ENCODE measurements around the gene USP10.

The USP10 gene

DNA sequence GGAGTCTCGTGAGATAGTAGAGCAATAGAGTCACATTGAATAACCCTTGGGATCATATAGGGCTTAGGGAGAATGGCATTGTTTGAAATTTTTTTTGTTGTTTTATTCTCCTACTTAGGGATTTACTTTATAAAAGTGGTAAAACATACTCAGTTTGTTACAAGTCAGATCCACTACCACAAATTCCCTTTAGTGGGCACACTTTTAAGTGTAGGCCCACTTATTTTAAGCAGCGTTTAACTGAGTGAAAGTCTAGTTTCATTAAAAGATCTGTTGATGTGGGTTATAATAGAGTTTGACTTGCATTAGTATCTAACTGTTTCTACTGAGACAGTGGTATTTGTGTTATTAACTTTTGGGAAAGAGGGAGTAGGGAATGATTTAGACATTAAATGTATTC is 49.3 kb downstream of the USP10 start:
- POLR2A ChIA-PET: no interaction called here
- Histone ChIP-seq H3K4me1 (ENCODE audit: control insufficient read depth, insufficient read depth, low read length) (no peaks in the 10 kb centered on the region; the same call in 1 of the 2 replicates), H3K27ac (ENCODE audit: extremely low read depth, low read depth, low read length) (no peak overlapping the region), H3K9me3 (ENCODE audit: control insufficient read depth, insufficient read depth, low read depth, low read length) (no peaks in the 10 kb centered on the region), H3K4me3 (ENCODE audit: low read depth, low read length) (no peak overlapping the region), H3K36me3 (ENCODE audit: control insufficient read depth in 2 of 2, insufficient read depth in 1 of 2, low read length in 2 of 2) (peaks cover 0 to 25% of the 10 kb centered on the region in 2 experiments; a peak in 2 of 3 replicates)
- no peak for TF ChIP-seq ZBTB1 (tag by site-specific recombination; IDR thresholded peaks at IDR 0.05)
- no peak for TF ChIP-seq ZNF394 (tag by site-specific recombination; IDR thresholded peaks at IDR 0.05; ENCODE audit: borderline replicate concordance)
- no peak for TF ChIP-seq KLF16 (tag by site-specific recombination; IDR thresholded peaks at IDR 0.05)
- no peak for TF ChIP-seq BCL11B (tag by site-specific recombination; IDR thresholded peaks at IDR 0.05; ENCODE audit: low read depth)
- TF ChIP-seq WT1 (tag by site-specific recombination; IDR thresholded peaks at IDR 0.05): no peak
- no peak for TF ChIP-seq ZNF302 (tag by site-specific recombination; IDR thresholded peaks at IDR 0.05; ENCODE audit: low read depth)
- CTCF ChIA-PET: interaction anchor here (0.7 to 3.7 kb wide), 3 partner anchors 11 to 222 kb away, joined by 3 to 49 read pairs (median 13); no protein-coding TSS in a partner anchor

DNA sequence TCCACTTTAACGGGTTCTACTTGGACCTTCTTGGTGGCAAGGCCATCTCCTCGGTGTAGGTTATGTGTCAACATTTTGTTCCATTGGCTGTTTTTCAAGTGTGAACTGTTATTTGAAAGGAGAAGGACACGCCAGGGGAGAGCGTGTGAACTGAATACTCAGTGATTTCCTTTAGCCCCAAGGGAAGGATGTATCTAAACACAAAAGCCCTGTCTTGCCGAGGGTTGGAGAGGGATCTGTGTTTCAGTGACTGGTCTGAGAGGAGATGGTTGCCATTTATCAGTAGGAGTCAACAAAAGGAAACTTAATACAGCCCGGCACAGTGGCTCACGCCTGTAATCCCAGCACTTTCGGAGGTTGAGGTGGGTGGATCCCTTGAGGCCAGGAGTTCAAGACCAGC is 50.0 kb downstream of the USP10 start:
- TF ChIP-seq ZNF658 (tag by site-specific recombination; IDR thresholded peaks at IDR 0.05): no peak
- ChIA-PET POLR2A (interaction anchor here (0.7 kb wide), 1 partner anchor 131 kb away, joined by 6 read pairs; no protein-coding TSS in a partner anchor), CTCF (interaction anchor here (0.6 to 6.8 kb wide), 5 partner anchors 11 to 222 kb away, joined by 3 to 111 read pairs (median 6); no protein-coding TSS in a partner anchor)
- no peaks in the 10 kb centered on the region for H3K9me3 ChIP-seq (ENCODE audit: control insufficient read depth, insufficient read depth, low read depth, low read length)
- peaks cover 0 to 20% of the 10 kb centered on the region in 2 experiments; a peak in 2 of 3 replicates for H3K36me3 ChIP-seq (ENCODE audit: control insufficient read depth in 2 of 2, insufficient read depth in 1 of 2, low read length in 2 of 2)
- no peak overlapping the region for H3K27ac ChIP-seq (ENCODE audit: extremely low read depth, low read depth, low read length)
- H3K4me3 ChIP-seq (ENCODE audit: low read depth, low read length): no peak overlapping the region
- H3K4me1 ChIP-seq (ENCODE audit: control insufficient read depth, insufficient read depth, low read length): peaks cover 4% of the 10 kb centered on the region; the same call in 1 of the 2 replicates

DNA sequence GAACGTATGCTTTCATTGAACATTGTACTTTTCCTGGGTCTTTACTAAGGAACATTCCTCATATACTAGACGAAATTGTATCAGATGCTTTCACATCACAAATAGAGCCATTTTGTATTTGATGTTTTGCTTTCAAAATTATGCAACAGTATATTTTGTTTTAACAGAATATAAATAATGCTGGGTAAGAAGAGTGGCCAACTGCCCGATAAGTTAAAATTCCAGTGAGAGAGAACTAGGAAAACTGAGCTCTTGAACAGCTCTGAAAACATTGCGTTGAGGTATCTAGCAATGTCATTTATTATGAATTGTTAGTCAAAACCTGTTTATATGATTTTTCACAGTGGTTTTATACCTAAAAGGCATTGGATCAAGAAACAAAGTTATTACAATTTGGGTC is 50.8 kb downstream of the USP10 start:
- no peak overlapping the region for H3K27ac ChIP-seq (ENCODE audit: extremely low read depth, low read depth, low read length)
- H3K36me3 ChIP-seq (ENCODE audit: control insufficient read depth in 2 of 2, insufficient read depth in 1 of 2, low read length in 2 of 2): peaks cover 0 to 17% of the 10 kb centered on the region in 2 experiments; a peak in 2 of 3 replicates
- ChIA-PET CTCF (interaction anchor here (0.5 to 6.8 kb wide), 5 partner anchors 12 to 336 kb away, joined by 3 to 111 read pairs (median 3); no protein-coding TSS in a partner anchor), POLR2A (no interaction called here)
- no peak for TF ChIP-seq ZNF239 (tag by site-specific recombination; IDR thresholded peaks at IDR 0.05)
- TF ChIP-seq ZNF292 (tag by site-specific recombination; IDR thresholded peaks at IDR 0.05; ENCODE audit: borderline replicate concordance, low read depth): no peak
- no peak for TF ChIP-seq ZNF184 (tag by site-specific recombination; IDR thresholded peaks at IDR 0.05)
- no peak for TF ChIP-seq ZNF366 (tag by site-specific recombination; conservative IDR thresholded peaks at IDR 0.05)
- no peak for TF ChIP-seq ZNF169 (tag by site-specific recombination; IDR thresholded peaks at IDR 0.05)
- no peak overlapping the region for H3K4me3 ChIP-seq (ENCODE audit: low read depth, low read length)
- H3K9me3 ChIP-seq (ENCODE audit: control insufficient read depth, insufficient read depth, low read depth, low read length): no peaks in the 10 kb centered on the region
- H3K4me1 ChIP-seq (ENCODE audit: control insufficient read depth, insufficient read depth, low read length): peaks cover 4% of the 10 kb centered on the region; the same call in 1 of the 2 replicates

DNA sequence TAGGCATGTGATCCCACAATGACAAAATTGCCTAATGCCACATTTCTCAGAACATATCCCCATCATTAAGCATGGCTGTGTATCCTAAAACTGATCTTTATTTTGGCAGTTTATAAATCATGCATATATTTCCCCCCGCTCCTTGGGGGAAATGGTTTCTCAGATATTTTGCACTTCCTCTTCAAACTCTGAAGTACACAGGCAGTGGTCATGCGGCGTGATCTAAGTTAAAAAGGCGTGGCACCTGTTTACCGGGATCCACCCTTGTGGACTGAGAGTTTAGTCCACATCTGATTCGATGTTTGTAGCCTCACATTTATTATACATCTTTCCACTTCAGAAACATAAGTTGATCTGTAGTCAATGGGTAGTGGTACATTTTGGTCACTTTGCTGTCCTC is 51.4 kb downstream of the USP10 start:
- no peak overlapping the region for H3K4me3 ChIP-seq (ENCODE audit: low read depth, low read length)
- CTCF ChIA-PET: interaction anchor here (1.1 to 6.8 kb wide), 4 partner anchors 12 to 335 kb away, joined by 3 to 119 read pairs (median 58); no protein-coding TSS in a partner anchor

DNA sequence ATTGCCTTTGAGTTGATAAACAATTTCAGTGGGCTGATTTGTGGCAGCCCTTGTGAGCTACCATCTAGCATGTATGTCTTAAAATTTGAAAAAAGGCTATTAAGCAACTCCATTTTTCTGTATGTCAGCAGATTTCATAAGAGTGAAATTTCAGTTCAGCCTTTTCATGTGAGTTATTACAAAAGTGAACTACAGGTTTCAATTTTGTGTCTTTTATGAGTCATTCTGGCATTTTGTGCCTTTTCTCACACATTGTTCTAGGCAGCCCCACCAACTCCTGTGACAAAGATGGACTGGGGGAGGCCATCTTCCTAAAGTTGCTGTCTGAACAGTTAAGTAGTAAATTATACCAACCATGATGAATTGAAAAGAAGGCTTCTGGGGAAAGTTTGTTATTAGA is 52.1 kb downstream of the USP10 start:
- H3K9me3 ChIP-seq (ENCODE audit: control insufficient read depth, insufficient read depth, low read depth, low read length): no peaks in the 10 kb centered on the region
- ChIA-PET POLR2A (no interaction called here), CTCF (interaction anchor here (5.8 to 6.8 kb wide), 3 partner anchors 13 to 218 kb away, joined by 111 to 144 read pairs (median 119); no protein-coding TSS in a partner anchor)
- no peak overlapping the region for H3K27ac ChIP-seq (ENCODE audit: extremely low read depth, low read depth, low read length)
- peaks cover 4% of the 10 kb centered on the region; the same call in 1 of the 2 replicates for H3K4me1 ChIP-seq (ENCODE audit: control insufficient read depth, insufficient read depth, low read length)
- TF ChIP-seq ZNF221 (tag by site-specific recombination; IDR thresholded peaks at IDR 0.05; ENCODE audit: borderline replicate concordance) (no peak), ZNF19 (tag by site-specific recombination; IDR thresholded peaks at IDR 0.05; ENCODE audit: low read depth) (no peak), ZNF214 (tag by site-specific recombination; IDR thresholded peaks at IDR 0.05; ENCODE audit: borderline replicate concordance) (no peak), HOXD13 (CRISPR knock-in tag; IDR thresholded peaks at IDR 0.05; ENCODE audit: borderline replicate concordance) (no peak), OVOL3 (tag by site-specific recombination; IDR thresholded peaks at IDR 0.05) (no peak), ZNF660 (tag by site-specific recombination; IDR thresholded peaks at IDR 0.05) (no peak)
- no peak overlapping the region for H3K4me3 ChIP-seq (ENCODE audit: low read depth, low read length)
- H3K36me3 ChIP-seq (ENCODE audit: control insufficient read depth in 2 of 2, insufficient read depth in 1 of 2, low read length in 2 of 2): peaks cover 0 to 7% of the 10 kb centered on the region in 2 experiments; a peak in 2 of 3 replicates

More for the DNA sequence above, 51.4 kb downstream of the USP10 start:
- Histone ChIP-seq H3K27ac (ENCODE audit: extremely low read depth, low read depth, low read length) (no peak overlapping the region), H3K4me1 (ENCODE audit: control insufficient read depth, insufficient read depth, low read length) (peaks cover 4% of the 10 kb centered on the region; the same call in 1 of the 2 replicates), H3K36me3 (ENCODE audit: control insufficient read depth in 2 of 2, insufficient read depth in 1 of 2, low read length in 2 of 2) (peaks cover 0 to 12% of the 10 kb centered on the region in 2 experiments; a peak in 2 of 3 replicates), H3K9me3 (ENCODE audit: control insufficient read depth, insufficient read depth, low read depth, low read length) (no peaks in the 10 kb centered on the region)
- no peak for TF ChIP-seq ZNF596 (tag by site-specific recombination; IDR thresholded peaks at IDR 0.05)
- no peak for TF ChIP-seq ZNF501 (tag by site-specific recombination; IDR thresholded peaks at IDR 0.05)
- 0 out of 2 replicates have a peak, but pooled peaks have one; percentile 16 for TF ChIP-seq ZBTB20 (tag by site-specific recombination; IDR thresholded peaks at IDR 0.05)
- POLR2A ChIA-PET: no interaction called here

Data from HEK293 (cell line).